IPS-18c (cell line): Measurements from ENCODE around the gene WDR43.
A peak's percentile ranks its signal among the peaks of the same experiment; 100 is the strongest.
"Not testable (repeated sequence)": the region's sequence is repeated elsewhere in the genome, so short reads cannot be mapped to it uniquely, and the experiment has no call there.

Source experiments
- H3K4me3 ChIP-seq: 2 replicates; pipeline ENCODE4 v1.7.0; 2013; ENCODE audit warnings: low read depth, mild to moderate bottlenecking, low read length, moderate library complexity; ENCODE audit not compliant: insufficient read depth
- H3K9me3 ChIP-seq: one replicate; pipeline ENCODE4 v1.6.1; 2013; ENCODE audit warnings: mild to moderate bottlenecking, low read length, moderate library complexity; ENCODE audit not compliant: control insufficient read depth, insufficient read depth

WDR43 gene

DNA sequence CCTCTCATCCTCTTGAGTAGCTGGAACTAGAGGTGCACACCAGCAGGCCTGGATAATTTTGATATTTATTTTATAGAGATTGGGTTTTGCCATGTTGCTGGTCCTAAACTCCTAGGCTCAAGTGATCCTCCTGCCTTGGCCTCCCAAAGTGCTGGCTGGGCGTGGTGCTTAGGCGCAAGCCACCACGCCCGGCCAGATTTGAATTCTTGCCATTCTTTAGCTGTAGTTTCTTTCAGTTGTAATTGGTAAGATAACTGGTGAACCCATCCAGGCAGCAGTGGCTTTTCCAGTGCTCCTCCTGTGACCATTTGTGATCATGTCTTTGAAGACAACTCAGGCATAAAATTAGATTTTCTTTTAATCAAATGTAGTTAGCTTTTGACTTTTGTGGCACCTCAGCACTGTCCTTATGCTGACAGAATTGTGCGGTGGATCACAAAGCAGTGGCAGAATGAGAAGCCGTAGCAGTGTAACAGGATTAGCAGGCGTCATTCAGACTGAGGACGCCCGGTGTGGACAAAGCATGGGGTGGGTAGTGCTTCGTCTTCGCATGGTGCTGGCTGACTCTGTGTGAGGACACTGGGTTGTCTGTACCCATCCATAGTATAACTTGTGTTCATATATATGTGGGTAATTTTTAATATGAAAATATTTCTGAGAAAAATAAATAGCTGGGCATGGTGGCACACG is 56.6 kb downstream of the WDR43 start:
- H3K9me3 ChIP-seq: peaks cover 3% of the 10 kb centered on the region
- no peak overlapping the region for H3K4me3 ChIP-seq

DNA sequence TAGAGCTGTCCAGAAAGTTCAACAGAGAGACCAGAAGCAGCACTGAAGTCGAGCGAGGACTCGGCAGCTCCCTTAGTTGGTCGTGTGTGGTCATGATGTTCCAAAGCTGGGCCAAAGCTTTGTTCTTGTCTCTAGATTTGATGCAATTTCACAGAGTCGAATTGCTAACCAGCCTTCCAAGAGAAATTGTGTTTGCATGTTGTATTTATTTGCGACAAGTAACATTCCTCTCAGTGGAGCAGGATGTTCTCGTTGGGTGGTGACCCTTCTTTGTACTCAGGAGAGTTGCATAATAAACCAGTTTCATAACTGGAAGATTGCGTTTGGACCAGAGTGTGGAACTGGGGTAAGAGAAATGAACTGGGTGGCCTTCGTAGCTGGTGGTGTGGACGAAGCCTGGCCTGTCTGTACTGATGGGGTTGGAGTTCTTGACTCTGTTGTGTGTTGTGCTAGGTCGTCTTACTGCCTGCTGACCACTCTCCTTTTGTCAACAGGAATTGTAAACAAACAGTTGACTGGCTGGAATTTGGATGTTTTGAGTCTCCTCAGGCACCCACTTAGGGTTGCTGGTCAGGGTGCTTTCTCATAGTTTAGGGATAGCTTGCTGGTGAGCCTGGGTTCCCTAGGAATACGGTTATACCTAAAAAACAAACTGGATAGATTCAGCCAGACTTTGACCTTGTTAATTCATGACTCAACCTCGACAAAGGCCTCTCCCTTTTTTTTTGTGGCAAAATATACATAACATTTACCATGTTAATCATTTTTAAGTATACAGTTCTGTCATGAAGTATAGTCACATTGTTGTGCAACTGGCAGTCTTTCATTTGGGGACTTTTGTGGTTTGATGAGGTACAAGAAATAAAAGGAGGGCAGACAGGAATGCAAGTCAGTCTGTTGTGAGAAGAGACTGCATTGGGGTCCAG is 57.7 kb downstream of the WDR43 start:
- Histone ChIP-seq H3K9me3 (peaks cover 3% of the 10 kb centered on the region), H3K4me3 (peak overlapping the region; percentile 22; the same call in 1 of the 2 replicates)

DNA sequence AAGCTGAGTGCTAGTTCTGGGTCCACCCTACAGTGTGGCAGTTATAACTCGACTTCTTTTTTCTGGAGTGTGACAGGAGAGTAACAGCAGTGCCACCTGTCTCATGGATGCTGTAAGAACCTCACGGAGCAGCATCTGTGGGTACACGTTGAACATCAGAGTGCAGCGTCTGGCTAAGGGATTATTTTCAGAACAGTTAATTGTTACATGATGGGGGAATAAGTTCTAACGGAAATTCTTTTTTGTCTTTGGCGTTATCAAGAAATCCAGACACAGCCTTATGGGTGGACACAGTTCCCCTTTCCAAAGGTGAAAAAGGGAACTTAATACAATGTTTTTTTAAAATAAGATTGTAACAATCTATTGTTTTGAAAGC is 58.4 kb downstream of the WDR43 start:
- H3K4me3 ChIP-seq: no peak overlapping the region
- peaks cover 3% of the 10 kb centered on the region for H3K9me3 ChIP-seq

DNA sequence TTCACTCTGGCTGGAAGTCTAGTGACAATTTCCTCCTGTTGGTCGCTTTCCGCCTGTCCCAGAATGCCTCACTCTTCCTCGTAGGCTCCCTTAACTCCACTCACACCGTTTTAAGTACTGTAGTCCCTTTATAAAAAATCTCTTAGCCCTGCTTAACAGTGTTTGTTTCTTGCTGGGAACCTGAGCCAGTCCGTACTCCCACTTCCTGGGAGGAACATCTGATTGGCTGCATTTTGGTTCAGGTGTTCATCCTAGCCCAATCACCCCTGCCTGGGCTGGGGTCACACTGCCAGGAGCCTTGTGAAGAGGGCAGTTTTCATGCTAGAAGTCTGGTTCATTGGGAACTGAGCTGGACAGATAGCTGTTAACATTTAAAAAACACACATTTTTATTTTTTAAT is 61.0 kb downstream of the WDR43 start:
- H3K4me3 ChIP-seq: no peak overlapping the region

DNA sequence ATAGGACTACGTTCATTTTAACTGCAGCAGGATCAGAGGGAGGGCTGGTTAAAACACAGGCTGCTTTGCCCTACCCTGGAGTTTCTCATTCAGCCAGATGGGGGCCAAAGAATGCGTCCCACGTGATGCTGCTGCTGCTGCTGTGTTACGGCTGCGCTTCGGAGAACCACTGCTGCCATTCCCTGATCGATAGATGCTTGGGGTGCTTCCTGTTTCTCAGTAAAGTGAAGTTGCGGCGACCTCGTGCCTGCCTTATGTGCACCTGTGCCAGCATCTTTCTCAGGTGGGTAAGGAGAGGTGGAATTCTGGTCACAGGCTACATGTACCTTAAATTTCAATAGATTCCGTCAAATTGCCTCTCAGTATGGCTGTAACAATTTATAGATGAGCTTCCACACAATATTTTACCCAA is 62.0 kb downstream of the WDR43 start:
- Histone ChIP-seq H3K9me3 (no peaks in the 10 kb centered on the region), H3K4me3 (peak overlapping the region; percentile 30; the same call in 1 of the 2 replicates)

More for the DNA sequence above, 61.0 kb downstream of the WDR43 start:
- no peaks in the 10 kb centered on the region for H3K9me3 ChIP-seq

DNA sequence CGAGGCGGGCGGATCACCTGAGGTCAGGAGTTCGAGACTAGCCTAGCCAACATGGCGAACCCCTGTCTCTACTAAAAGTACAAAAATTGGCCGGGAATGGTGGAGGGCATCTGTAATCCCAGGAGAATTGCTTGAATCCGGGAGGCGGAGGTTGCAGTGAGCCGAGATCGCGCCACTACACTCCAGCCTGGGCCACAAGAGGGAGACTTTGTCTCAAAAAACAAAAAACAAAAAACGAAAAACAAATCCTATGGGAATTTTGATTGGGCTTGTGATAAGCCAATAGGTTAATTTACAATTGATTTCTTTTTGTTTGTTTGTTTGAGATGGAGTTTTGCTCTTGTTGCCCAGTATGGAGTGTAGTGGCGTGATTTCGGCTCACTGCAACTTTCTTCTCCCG is 62.4 kb downstream of the WDR43 start:
- peak overlapping the region; percentile 30; the same call in 1 of the 2 replicates for H3K4me3 ChIP-seq

DNA sequence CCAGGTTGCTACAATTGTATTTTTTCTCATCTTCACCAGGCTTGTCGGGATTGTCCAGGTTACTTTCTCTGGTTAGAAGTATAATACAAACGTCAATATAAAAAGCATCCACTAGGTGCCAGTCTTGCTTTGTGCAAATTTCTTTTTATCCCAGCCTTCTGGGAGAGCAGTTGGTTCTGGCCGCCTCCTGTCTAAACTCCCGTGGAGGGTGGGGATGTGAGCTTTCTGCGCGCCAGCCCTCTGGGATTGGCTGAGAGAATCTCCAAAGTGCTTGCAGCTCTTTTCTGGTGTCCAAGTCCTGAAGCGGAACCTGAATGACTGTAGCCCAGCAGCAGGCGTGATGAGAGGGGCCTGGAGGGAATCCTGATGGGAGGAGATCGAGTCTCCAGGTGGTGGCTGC is 64.2 kb downstream of the WDR43 start:
- H3K4me3 ChIP-seq: no peak overlapping the region
- no peaks in the 10 kb centered on the region for H3K9me3 ChIP-seq

More for the DNA sequence above, 62.4 kb downstream of the WDR43 start:
- H3K9me3 ChIP-seq: no peaks in the 10 kb centered on the region

DNA sequence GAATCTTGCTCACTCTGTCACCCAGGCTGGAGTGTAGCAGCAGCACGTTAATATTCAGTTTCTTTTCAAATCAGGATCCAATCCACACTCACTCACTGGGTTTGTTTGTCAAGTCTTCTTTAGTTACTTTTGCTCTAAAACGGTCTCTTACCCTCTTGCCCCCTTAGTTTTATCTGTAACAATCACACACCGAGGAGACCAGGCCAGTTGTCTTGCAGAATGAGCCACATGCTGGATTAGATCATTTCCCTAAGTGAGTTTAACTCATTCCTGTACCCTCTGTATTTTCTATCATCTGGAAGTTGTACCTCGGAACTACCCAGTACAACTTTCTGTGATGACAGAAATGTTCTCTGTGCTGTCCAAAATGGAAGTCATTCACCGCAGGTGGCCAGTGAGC is 65.9 kb downstream of the WDR43 start:
- H3K9me3 ChIP-seq: no peaks in the 10 kb centered on the region
- H3K4me3 ChIP-seq: no peak overlapping the region

DNA sequence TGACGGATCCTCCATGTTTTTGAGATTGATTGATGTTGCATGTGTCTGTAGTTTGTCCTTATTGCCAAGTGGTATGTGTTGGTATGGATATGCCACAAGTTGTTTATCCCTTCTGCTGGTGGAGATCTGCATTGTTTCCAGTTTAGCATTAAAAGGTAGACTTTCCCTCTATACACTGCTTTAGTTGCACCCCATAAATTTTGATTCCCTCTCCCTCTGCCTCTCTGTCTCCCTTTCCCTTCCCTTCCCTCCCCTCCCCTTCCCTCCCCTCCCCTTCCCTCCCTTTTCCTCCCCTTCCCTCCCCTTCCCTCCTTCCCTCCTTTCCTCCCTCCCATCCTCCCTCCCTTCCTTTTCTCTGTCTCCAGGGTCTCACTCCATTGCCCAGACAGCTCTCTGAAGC is 68.0 kb downstream of the WDR43 start:
- H3K4me3 ChIP-seq: no peak overlapping the region
- no peaks in the 10 kb centered on the region for H3K9me3 ChIP-seq

DNA sequence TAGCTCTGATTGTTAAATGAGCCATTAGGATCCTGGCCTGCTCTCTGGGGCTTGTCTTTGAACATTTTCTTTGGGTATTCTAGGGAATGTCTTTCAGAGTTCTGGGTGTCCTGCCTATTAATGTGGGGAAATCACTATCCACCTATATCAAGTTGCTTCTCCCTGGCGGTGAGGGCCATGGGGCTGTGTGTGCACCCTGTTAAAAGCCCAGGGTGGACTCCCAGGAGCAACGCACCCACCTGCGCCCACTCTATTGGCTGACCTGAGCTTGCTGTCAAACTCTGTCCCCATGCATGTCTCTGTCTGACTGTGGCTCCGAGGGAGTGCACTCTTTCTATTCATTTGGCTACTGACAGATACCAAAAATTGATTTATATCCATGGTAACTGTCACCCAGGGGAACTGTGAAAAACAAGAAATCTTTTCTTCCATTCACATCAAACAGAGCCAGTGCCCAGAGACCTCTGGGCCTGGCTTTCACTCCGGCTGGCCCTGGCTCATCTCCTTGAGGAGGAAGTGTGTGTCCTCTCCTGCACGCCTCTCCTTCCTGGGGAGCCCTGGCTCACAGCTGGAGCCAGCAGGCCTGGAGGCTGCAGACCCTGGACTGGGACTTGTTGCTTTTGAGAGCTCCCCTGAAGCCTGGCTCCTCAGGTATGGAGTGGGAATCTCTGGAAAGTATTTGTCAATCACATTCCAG is 76.1 kb downstream of the WDR43 start:
- Histone ChIP-seq H3K9me3 (no peaks in the 10 kb centered on the region), H3K4me3 (no peak overlapping the region)

DNA sequence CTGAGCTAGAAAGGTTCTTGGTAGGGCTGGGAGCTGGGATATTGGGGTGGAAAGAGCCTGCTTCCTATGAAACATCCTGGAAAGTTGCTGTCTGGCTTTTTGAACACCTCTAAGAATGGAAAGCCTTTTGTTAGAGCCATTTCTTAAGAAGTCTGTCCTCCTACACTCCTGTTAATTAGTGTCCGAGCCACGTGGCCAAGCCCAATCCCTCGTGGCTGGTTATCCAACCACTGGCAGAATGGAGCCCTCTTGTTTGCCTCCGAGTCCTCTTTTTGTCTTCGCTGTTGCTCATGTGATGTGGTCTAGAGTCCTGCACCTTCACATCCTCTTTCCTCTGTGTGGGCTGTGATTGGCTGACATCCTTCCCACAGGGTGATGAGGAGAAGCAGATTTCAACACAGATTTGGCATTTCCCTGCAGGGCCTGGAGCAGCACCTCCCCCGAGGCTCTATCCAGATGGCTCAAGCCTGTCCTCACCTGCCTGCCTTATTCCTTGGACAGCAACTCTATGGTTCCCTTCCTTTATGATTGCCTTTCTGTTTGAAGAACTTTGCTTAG is 78.4 kb downstream of the WDR43 start:
- Histone ChIP-seq H3K4me3 (no peak overlapping the region), H3K9me3 (no peaks in the 10 kb centered on the region)

DNA sequence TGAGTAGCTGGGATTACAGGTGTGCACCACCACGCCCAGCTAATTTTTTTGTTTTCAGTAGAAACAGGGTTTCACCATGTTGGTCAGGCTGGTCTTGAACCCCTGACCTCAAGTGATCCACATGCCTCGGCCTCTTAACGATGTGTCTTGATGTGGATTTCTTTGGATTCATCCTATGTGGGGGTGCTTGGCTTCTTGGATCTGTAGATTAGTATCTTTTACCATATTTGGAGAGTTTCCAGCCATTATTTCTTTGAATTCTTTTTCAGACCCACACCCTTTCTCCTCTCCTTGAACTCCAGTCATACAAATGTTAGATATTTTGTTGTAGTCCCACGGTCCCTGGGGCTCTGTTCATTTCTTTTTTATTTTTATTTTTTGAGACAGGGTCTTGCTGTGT is 79.8 kb downstream of the WDR43 start:
- Histone ChIP-seq H3K4me3 (no peak overlapping the region), H3K9me3 (no peaks in the 10 kb centered on the region)

DNA sequence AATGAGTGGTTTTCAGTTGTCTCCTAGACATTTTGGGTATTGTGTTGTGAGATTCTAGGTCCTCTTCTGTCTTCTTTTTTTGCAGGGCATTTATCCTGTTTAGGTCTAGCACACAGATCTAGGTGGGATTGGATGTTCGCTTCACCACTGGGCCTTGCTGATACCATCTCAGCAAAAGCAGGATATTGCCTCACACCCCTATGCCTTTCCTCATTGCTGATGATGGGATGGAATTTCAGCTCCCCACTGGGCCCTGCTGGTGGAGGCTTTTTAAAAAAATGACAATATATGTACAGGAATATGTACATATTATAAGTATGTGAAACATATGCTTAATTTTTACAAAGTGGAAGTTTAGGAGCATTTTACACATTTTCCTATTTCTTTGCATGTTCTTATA is 81.2 kb downstream of the WDR43 start:
- no peaks in the 10 kb centered on the region for H3K9me3 ChIP-seq

DNA sequence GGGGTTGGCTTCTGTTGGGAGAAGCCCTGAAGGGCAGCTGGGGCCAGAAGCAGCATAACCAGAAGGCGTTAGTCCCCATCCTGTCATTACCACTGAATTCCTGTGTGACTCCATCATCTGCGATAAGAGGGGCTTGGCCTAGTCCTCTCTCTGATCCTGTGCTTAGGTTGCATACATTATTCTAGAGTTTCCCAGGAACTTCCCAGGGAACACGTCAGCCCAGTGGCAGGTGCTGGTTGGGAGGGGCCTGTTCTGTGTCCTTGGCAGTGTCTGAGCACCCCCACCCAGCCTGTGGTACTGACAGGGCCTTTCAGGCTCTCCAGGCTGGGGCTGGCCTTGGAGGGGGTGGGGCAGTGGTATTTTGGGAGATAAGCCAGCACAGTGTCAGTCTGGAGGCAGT is 82.1 kb downstream of the WDR43 start:
- no peaks in the 10 kb centered on the region for H3K9me3 ChIP-seq
- no peak overlapping the region for H3K4me3 ChIP-seq

More for the DNA sequence above, 81.2 kb downstream of the WDR43 start:
- H3K4me3 ChIP-seq: no peak overlapping the region

DNA sequence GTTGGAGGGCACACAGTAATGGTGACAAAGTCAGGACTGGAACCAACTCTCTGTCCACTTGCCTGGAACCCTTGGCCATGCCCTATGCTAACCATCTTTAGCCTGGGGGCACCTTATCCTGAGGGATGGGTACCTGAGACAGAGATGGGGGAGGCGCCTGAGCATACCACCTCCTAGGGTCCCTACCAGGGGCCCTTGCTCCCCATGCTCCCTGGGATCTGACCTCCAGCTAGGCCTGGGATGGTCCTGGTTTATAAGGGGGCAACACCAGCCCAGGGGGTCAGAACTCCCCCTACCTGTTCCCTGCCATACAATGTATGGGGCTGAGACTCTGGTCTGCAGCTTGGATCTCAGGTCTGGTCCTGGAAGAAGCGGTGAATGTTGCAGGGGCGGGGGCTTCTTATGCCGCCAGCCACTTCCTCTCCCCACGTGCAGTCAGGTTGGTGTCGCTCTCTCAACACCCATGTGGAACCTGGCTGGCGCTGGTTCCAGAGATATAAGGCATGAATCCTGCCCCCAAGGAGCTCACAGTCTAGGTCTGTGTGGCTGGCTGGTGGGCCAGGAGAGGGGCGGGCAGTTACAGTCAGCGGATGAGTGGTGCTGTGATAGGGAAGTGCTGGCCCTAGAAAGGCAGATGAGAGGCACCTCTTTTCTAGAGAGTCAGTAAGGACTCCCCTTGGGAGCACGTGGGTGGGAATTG is 82.9 kb downstream of the WDR43 start:
- no peaks in the 10 kb centered on the region for H3K9me3 ChIP-seq
- H3K4me3 ChIP-seq: no peak overlapping the region

DNA sequence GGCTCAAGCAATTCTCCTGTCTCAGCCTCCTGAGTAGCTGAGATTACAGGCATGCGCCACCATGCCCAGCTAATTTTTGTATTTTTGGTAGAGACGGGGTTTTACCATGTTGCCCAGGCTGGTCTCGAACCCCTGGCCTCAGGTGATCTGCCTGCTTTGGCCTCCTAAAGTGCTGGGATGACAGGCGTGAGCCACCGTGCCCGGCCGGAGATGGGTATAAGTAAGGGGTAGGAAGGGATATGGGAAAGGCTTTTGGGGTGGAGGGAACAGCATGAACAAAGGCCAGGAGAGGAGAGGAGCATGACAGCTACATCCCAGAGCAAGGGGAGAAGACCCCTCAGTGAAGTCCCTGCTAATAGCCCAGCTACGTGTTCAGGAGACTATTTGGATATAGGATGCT is 83.5 kb downstream of the WDR43 start:
- not testable (repeated sequence) for H3K4me3 ChIP-seq, H3K9me3 ChIP-seq

DNA sequence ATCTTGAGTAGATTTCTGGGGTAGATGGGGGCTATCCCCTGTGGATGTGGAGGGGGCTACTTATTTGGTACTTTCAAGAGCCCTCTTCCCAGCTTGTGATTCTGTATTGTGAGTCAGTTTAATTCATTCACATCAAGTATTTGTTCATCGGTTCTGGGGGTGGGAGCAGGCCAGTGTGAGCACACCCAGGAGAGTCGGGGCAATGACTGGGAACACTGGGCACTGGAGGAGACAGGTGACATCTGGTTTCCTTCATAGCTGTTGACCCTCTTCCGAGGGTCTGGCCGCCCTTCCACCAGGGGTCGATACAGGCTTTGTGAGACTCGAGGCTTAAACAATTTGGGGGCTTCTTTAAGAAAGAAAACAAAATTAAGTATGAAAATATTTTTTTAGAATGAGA is 84.1 kb downstream of the WDR43 start:
- H3K9me3 ChIP-seq: no peaks in the 10 kb centered on the region
- no peak overlapping the region for H3K4me3 ChIP-seq
